ENCODE data around the gene C3orf52. TPM values are rescaled to one million over a fixed set of nuclear protein-coding genes. Genes with fewer than 3 reads are reported as not detected.

Gene C3orf52
- polyA plus RNA-seq, 10 donors = 3.3 to 6.0 (median 4.5) TPM

- DNase-seq = no peak
Observed at GRCh38 chr3:112117415-112117814, 31.2 kb downstream of the C3orf52 start.

DNA sequence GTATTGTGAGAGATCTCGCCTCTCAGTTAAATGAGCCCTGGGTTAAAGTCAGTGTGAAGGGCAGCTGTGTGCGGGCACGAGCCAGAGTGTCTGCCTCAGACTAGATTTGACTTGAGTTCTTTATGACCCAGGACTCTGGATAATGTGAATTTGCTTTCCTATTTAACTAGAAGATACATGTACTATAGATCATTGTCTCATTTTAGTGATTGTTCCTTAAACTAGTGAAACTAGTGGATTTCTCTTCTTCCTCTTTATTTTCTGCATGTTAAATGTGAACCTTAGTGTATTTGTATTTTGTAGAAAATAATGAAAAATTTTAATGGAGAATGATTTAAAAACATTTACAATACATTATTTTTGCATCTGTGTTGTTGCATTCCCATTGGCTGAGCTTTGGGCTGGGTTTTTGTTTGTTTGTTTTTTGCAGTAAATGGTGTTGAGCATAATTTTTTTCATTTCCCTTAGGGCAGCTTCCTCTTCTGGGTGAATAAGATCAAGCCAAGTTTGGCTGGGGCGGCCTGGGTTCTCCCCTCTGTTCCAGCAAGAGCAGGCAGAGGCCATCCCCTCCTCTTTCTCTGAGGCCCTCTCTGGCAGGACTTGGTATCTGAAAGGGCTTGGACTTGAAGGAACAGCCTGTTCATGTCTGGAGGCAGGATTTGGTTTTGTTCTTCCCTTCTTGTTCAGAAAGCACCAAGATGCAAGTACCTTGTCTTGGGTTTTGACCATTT is 31.8 kb downstream of the C3orf52 start:
- no peak for DNase-seq

DNA sequence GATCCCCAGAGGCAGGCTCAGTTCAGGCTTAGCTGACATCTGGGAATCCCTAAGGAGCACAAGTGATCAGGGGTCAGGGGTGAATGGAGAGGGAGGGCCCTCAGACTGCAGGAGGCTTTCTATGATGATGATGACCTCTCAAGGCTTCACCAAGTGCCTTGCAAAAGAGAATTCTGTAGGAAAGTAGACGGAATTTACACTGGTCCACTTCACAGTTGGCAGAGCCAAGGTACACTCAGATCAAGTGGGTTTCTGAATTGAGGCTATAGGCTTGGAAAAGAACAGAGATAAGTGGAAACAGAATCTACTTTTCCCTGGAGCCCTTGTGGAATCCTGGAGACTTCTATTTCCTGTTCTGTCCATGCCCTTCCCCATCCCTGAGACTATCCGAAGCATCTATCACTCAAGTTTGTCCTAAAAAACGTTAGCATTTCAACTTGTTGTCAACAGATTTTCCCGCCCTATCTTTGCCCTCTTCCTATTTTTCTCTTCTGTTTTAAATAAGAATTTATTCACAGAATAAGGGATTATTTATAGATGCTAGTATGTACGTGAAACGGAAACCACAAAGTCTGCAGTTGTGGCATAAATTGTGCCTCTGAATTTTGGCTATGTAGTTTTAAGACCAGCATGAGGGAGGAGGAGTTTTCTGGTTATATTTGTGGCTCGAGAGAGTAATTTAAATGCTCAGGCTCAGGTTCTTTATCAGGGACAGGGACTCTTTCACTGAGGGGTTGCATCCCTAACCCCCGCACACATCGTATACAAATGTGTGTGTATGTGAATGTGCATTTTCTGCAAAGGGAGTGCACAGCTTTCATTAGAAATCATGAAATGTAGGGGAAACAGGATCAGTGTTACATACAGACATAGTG is 34.0 kb downstream of the C3orf52 start:
- no peak for DNase-seq

- no peak for DNase-seq
Observed at GRCh38 chr3:112121577-112122547, 35.7 kb downstream of the C3orf52 start.

DNA sequence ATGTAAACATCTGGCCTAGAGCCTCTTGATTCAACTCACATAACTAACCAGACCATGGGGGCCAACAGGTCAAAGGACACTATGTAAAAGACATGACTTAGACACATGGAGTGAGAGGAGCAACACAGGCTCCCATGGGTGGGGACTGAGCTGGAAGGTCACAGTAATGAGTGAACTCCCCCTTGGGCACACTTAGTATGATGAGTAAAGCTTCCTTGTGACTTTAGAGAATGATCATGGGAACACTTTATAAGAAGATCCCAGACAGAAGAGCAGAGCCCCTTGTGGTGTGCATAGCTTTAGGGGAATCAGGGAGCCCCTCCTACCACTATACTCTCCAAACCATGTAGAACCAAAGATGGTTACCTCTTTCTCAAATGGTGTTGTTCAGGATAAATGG is 36.7 kb downstream of the C3orf52 start:
- no peak for DNase-seq

DNA sequence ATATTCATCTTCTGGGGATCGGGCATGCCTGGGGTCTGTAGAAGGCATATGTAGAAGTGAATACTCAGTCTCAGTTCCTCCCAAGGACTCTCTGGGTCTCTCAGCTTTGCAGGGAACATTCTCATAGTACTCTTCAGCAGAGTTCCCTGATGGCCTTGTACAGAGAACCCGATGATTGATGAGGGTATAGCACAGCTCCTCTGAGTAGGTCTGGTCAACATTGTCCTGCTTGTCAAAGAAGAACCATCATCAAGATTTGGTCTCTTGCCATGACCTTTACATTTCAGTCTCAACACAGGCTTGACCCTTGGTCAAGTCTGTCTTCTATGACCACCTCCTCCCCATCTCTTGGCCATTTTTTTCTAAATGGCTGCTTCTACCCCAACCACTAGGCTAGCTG is 37.4 kb downstream of the C3orf52 start:
- no peak for DNase-seq

GRCh38 chr3:112124907-112125607 is 38.9 kb downstream of the C3orf52 start:
- DNase-seq = no peak

GRCh38 chr3:112126511-112126911 is 40.3 kb downstream of the C3orf52 start:
- DNase-seq = peak in 1 of 3 donors; percentile 67

DNA sequence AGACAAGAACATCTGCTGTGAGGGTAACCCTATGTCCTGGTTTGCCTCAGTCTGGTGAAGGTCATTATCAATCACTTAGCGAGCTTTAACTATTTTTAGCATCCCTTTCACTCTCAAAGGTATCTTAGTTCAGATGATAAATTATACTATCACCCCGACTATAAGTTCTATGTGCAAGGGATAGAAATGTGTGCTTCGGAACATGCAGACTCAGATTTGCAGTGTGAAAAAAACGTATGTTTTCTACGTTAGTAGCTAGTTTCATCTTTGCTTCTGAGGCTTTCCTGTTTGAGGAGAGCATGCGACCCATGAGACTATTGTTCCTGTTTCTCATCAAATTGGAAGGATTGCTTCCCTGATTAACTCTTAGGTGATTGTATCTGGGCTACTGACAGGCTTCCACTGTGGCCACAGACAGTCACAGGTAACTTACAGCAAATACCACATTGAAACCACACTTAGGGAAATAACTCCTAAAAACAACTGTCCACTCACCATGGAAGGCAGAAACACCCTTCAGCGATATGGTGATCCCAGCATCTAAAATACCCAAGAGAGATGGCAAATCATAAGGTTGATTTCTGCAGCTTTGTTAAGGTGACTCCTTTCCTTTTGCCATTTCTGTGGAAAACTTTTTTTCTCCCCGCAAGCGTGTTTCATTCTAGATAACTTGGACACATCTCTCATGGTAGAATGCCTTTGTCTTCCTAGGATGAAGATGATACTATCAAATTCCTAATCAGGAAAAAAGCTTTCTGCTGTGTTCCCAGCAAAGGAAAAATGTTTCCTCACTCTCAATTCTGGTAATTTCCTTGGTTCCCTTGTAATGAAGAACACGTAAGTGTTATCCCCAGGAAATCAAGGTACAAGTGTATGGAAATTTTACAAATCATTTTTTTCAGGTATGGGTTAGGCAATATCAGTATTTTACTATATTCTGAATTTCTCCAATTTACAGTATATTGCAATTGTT is 41.6 kb downstream of the C3orf52 start:
- peak in 1 of 3 donors; percentile 58 for DNase-seq

DNA sequence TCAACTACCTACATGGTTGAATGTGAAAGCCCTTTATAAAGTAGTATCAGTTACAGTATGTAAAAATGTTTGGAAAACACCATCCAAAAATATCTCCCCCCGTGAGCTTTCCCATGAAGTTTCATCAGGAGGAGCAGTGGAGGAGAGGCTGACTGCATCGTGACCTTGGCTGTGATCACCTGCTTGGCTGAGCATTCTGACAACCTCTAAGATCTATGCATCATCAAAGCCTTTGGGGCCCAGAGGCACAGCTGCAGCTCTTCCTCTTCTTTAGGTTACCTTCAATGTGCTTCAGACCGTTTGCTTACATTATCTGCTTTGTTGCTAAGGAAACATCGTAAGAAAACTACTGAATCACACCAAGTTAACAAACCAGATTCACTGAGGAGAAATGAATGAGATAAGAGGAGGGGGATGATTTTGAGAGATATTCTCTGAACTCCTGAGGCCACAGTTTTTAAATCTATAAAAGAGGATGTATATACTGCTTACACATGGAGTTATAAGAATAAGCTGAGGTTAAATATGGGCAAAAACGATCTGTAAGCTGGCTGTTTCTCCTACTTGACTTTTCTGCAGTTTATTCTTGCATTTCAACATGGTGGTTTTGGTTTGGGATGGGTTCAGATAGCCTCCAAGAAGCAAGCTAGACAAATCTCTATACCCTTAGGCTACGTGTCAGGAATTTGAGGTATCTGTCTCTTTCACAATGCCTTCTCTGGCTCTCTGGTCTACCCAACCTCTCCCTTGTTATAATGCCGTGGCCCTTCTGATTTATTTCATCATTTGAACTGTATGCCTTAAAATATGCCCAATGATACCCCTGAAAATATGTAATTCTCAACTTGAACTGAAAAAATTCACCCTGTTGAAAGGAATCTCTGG is 42.9 kb downstream of the C3orf52 start:
- peak; percentile 38 to 78 (median 65) for DNase-seq

- DNase-seq = no peak
Observed at GRCh38 chr3:112129925-112130637, 43.9 kb downstream of the C3orf52 start.

GRCh38 chr3:112130638-112130993 is 44.4 kb downstream of the C3orf52 start:
- DNase-seq = no peak

GRCh38 chr3:112131111-112131510 is 44.9 kb downstream of the C3orf52 start:
- no peak for DNase-seq

- no peak for DNase-seq
Observed at GRCh38 chr3:112132088-112132487, 45.9 kb downstream of the C3orf52 start.

DNA sequence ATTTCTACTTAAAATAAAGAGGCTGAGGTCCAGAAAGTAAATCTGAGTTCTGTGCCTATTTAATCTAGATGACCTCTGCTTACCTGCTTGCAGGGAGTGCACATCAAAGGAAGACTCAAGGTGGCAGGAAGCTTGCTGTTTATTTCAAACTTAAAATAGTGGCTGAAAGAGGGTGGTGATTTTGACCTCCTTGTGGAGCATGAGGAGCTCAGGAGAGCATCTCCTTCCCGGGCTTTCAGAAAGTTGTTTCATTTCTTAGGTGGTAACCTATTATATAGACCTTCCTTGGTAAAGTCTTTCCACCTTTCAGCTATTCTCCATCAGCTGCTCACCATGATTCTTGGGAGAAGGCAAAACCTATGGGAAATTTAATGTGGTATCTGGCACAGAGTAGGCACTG is 46.4 kb downstream of the C3orf52 start:
- no peak for DNase-seq

- no peak for DNase-seq
Observed at GRCh38 chr3:112132975-112133448, 46.8 kb downstream of the C3orf52 start, which contains the start of gene GCSAM. Gene GCSAM, minus strand, starts transcription at chr3:112133248. Its CDS starts 128 bp downstream, at chr3:112133120.

DNA sequence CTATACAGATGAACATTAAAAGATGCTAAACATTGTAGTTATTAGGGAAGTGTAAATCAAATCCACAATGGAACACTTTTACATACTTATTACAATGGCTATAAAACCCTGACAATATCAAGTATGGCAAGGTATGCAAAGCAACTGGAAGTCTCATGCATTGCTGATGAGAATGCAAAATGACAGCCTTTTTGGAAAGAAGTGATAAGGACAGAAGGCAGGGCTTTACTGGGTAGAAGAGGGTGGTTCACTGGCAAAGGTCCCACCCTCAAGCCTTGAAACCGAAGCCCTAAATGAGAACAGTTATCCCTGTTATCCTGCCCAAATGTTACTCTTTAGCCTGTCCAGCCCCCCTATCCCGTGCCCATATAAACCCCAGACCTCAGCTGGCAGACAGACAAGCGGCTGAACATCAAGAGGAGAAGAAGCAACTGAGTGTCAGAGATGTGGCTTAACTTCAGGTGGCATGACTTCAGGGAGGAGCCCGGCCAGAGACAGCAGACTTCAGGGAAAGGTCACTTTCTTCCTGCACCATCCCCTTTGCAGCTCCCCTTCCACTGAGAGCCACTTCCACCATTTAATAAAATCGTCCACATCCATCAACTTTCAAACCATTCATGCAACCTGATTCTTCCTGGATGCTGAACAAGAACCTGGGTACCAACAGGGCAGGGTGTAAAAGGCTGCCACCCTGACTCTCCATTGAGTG is 47.6 kb downstream of the C3orf52 start:
- no peak for DNase-seq
